ENCODE measurements around the gene B3GALT2.

B3GALT2 gene

GRCh38 chr1:193144361-193144938, 42.0 kb downstream of the B3GALT2 start:
- TF ChIP-seq EZH2phosphoT487 (IDR thresholded peaks at IDR 0.05; ENCODE audit: borderline replicate concordance) (no peak), CTCF (conservative IDR thresholded peaks at IDR 0.05; ENCODE audit: low read length) (no peak)
- peaks cover 27% of the 10 kb centered on the region; the same call in 1 of the 2 replicates for H3K79me2 ChIP-seq (ENCODE audit: insufficient read depth, low read length)

DNA sequence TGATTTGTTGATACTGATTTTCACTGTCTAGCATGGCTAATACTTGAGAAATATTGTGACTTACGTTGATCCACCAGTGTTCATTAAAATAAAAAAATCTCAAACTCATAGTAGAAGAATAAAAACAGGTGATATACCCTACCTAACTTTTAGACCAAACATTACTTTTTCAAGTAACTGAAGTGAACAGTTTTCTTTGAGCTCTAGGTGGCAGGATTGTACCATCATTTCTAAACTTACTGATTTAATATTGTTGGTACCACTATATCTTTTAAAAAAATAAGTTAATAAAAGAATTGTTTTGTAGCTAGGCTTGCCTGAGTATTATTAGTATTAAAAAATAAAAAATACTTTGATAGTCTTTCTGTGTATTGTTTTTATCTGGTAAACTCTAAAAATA, 43.1 kb downstream of the B3GALT2 start:
- Histone ChIP-seq H3K36me3 (ENCODE audit: insufficient read depth, low read length) (peaks cover 89% of the 10 kb centered on the region), H3K9me2 (replicated peaks; ENCODE audit: low read depth, low read length) (no peaks in the 10 kb centered on the region), H3K4me1 (ENCODE audit: insufficient read depth, low read length, poor library complexity, severe bottlenecking) (no peaks in the 10 kb centered on the region), H3K4me3 (ENCODE audit: low read length, poor library complexity, severe bottlenecking) (no peak overlapping the region), H4K20me1 (ENCODE audit: insufficient read depth, low read length, poor library complexity, severe bottlenecking) (peaks cover 37% of the 10 kb centered on the region), H2AFZ (ENCODE audit: low read length) (no peak overlapping the region), H3K9me3 (ENCODE audit: insufficient read depth, low read depth, low read length) (no peaks in the 10 kb centered on the region), H3K9ac (ENCODE audit: low read depth, low read length, poor library complexity, severe bottlenecking) (no peak overlapping the region), H3F3A (ENCODE audit: low read depth) (no peaks in the 10 kb centered on the region), H3K79me2 (ENCODE audit: insufficient read depth, low read length) (peaks cover 31% of the 10 kb centered on the region; the same call in 1 of the 2 replicates), H3K4me2 (ENCODE audit: low read depth, low read length, poor library complexity, severe bottlenecking) (no peak overlapping the region), H3K27me3 (ENCODE audit: insufficient read depth, low read length, poor library complexity, severe bottlenecking) (no peaks in the 10 kb centered on the region)
- TF ChIP-seq EZH2phosphoT487 (IDR thresholded peaks at IDR 0.05; ENCODE audit: borderline replicate concordance) (no peak), CTCF (conservative IDR thresholded peaks at IDR 0.05; ENCODE audit: low read length) (peak; percentile 49)

More at GRCh38 chr1:193144361-193144938, 42.0 kb downstream of the B3GALT2 start:
- H2AFZ ChIP-seq (ENCODE audit: low read length) = no peak overlapping the region
- H3K9me2 ChIP-seq (replicated peaks; ENCODE audit: low read depth, low read length) = no peaks in the 10 kb centered on the region
- H3K4me3 ChIP-seq (ENCODE audit: low read length, poor library complexity, severe bottlenecking) = no peak overlapping the region
- H3K9ac ChIP-seq (ENCODE audit: low read depth, low read length, poor library complexity, severe bottlenecking) = no peak overlapping the region
- no peaks in the 10 kb centered on the region for H3K27me3 ChIP-seq (ENCODE audit: insufficient read depth, low read length, poor library complexity, severe bottlenecking)
- peaks cover 88% of the 10 kb centered on the region for H3K36me3 ChIP-seq (ENCODE audit: insufficient read depth, low read length)
- H3F3A ChIP-seq (ENCODE audit: low read depth) = no peaks in the 10 kb centered on the region
- H4K20me1 ChIP-seq (ENCODE audit: insufficient read depth, low read length, poor library complexity, severe bottlenecking) = peaks cover 37% of the 10 kb centered on the region
- H3K4me1 ChIP-seq (ENCODE audit: insufficient read depth, low read length, poor library complexity, severe bottlenecking) = no peaks in the 10 kb centered on the region
- no peak overlapping the region for H3K4me2 ChIP-seq (ENCODE audit: low read depth, low read length, poor library complexity, severe bottlenecking)
- H3K9me3 ChIP-seq (ENCODE audit: insufficient read depth, low read depth, low read length) = no peaks in the 10 kb centered on the region

- Histone ChIP-seq H2AFZ (ENCODE audit: low read length) (no peak overlapping the region), H3K4me3 (ENCODE audit: low read length, poor library complexity, severe bottlenecking) (no peak overlapping the region), H3K9ac (ENCODE audit: low read depth, low read length, poor library complexity, severe bottlenecking) (no peak overlapping the region), H4K20me1 (ENCODE audit: insufficient read depth, low read length, poor library complexity, severe bottlenecking) (peaks cover 37% of the 10 kb centered on the region), H3K9me2 (replicated peaks; ENCODE audit: low read depth, low read length) (no peaks in the 10 kb centered on the region), H3K4me2 (ENCODE audit: low read depth, low read length, poor library complexity, severe bottlenecking) (no peak overlapping the region), H3K36me3 (ENCODE audit: insufficient read depth, low read length) (peaks cover 90% of the 10 kb centered on the region), H3K9me3 (ENCODE audit: insufficient read depth, low read depth, low read length) (no peaks in the 10 kb centered on the region), H3F3A (ENCODE audit: low read depth) (no peaks in the 10 kb centered on the region), H3K4me1 (ENCODE audit: insufficient read depth, low read length, poor library complexity, severe bottlenecking) (no peaks in the 10 kb centered on the region), H3K79me2 (ENCODE audit: insufficient read depth, low read length) (peaks cover 31% of the 10 kb centered on the region; the same call in 1 of the 2 replicates), H3K27me3 (ENCODE audit: insufficient read depth, low read length, poor library complexity, severe bottlenecking) (no peaks in the 10 kb centered on the region)
- TF ChIP-seq CTCF (conservative IDR thresholded peaks at IDR 0.05; ENCODE audit: low read length) (no peak), EZH2phosphoT487 (IDR thresholded peaks at IDR 0.05; ENCODE audit: borderline replicate concordance) (no peak)
Measured at GRCh38 chr1:193142409-193142808, 44.0 kb downstream of the B3GALT2 start.

Data from Loucy (cell line).